ENCODE results near the gene NMNAT2. TPM values are rescaled to one million over a fixed set of nuclear protein-coding genes. Genes with fewer than 3 reads are reported as not detected.
"Not testable (repeated sequence)": the region's sequence is repeated elsewhere in the genome, so short reads cannot be mapped to it uniquely, and the experiment has no call there.

Gene NMNAT2
- total RNA-seq, 6 experiments from 2014 or later, result 20.2 to 31.4 (median 23.8) TPM

DNA sequence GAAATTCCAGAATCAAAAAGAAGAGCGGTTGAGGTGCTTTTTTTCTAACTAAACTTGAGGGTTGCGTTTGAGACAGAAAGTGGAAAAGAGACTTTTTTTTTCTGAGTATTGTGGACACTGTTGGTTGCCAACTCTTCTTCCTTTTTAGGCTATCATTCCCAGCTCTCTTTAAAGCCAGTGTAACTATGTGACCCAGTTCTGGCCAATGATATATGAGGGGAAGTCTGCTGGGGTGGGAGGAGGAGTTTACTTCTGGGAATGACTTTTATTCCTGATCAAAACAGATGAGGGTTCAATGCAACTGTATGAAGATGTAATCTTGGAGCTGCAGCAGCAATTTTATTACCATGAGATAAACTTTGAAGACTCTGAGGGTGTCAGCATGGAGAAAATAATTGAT is 17.3 kb upstream of the NMNAT2 start:
- no peak overlapping the region for H3K4me3 Mint-ChIP-seq
- no peak for DNase-seq
- H3K27me3 Mint-ChIP-seq (ENCODE audit: insufficient read depth), result peaks cover 11% of the 10 kb centered on the region
- TF ChIP-seq, protein P1, sequence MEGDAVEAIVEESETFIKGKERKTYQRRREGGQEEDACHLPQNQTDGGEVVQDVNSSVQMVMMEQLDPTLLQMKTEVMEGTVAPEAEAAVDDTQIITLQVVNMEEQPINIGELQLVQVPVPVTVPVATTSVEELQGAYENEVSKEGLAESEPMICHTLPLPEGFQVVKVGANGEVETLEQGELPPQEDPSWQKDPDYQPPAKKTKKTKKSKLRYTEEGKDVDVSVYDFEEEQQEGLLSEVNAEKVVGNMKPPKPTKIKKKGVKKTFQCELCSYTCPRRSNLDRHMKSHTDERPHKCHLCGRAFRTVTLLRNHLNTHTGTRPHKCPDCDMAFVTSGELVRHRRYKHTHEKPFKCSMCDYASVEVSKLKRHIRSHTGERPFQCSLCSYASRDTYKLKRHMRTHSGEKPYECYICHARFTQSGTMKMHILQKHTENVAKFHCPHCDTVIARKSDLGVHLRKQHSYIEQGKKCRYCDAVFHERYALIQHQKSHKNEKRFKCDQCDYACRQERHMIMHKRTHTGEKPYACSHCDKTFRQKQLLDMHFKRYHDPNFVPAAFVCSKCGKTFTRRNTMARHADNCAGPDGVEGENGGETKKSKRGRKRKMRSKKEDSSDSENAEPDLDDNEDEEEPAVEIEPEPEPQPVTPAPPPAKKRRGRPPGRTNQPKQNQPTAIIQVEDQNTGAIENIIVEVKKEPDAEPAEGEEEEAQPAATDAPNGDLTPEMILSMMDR (IDR thresholded peaks at IDR 0.05), result no peak
- no peaks in the 10 kb centered on the region for H3K36me3 Mint-ChIP-seq (ENCODE audit: low read depth)
- H3K9me3 Mint-ChIP-seq, result no peaks in the 10 kb centered on the region
- H3K4me1 Mint-ChIP-seq (ENCODE audit: low read depth), result peaks cover 10% of the 10 kb centered on the region
- H3K27ac Mint-ChIP-seq, result no peak overlapping the region

DNA sequence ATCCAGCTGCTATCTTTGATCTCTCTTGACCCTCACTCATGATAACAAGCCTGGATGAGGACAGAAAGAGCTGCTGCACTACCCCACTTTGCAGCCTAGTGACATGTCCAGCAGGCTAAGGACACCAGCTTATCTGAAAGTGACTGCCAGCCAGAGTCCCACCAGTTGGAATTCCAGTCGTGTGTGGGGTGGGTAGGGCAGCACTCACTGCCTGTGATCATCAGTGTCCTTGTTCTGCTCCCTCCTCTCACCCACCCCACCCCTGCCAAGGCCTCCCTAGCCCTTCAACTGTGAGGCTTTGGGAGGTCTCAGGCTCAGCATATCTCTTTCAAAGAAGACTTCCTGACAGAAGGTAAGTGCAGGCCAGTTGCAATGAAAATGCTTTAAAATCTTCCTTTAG is 15.5 kb upstream of the NMNAT2 start:
- H3K27me3 Mint-ChIP-seq (ENCODE audit: insufficient read depth), result peaks cover 16% of the 10 kb centered on the region
- no peak for DNase-seq
- no peak overlapping the region for H3K27ac Mint-ChIP-seq
- no peak overlapping the region for H3K4me3 Mint-ChIP-seq
- no peaks in the 10 kb centered on the region for H3K9me3 Mint-ChIP-seq
- H3K36me3 Mint-ChIP-seq (ENCODE audit: low read depth), result no peaks in the 10 kb centered on the region
- peaks cover 10% of the 10 kb centered on the region for H3K4me1 Mint-ChIP-seq (ENCODE audit: low read depth)
- TF ChIP-seq, protein P1 (IDR thresholded peaks at IDR 0.05), result no peak

DNA sequence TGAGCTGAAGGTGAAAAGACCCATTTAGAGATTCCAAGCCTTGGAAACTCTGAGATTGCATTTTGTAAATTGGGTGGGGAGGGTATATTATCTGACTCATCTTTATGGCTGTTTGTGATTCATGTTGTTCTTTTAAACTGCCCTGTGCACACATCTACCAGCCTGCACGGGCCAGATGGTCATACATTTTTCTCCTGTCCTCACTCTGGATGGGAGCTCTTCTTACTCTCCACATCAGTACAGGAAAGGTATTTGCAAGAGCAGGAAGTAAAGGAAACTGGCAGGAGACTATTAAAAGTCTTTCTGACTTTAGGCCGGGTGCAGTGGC is 14.3 kb upstream of the NMNAT2 start:
- Mint-ChIP-seq H3K27me3 (ENCODE audit: insufficient read depth) (peaks cover 16% of the 10 kb centered on the region), H3K27ac (no peak overlapping the region), H3K36me3 (ENCODE audit: low read depth) (no peaks in the 10 kb centered on the region), H3K4me3 (no peak overlapping the region), H3K9me3 (no peaks in the 10 kb centered on the region), H3K4me1 (ENCODE audit: low read depth) (peaks cover 10% of the 10 kb centered on the region)
- DNase-seq, result no peak
- TF ChIP-seq, protein P1 (IDR thresholded peaks at IDR 0.05), result no peak

DNA sequence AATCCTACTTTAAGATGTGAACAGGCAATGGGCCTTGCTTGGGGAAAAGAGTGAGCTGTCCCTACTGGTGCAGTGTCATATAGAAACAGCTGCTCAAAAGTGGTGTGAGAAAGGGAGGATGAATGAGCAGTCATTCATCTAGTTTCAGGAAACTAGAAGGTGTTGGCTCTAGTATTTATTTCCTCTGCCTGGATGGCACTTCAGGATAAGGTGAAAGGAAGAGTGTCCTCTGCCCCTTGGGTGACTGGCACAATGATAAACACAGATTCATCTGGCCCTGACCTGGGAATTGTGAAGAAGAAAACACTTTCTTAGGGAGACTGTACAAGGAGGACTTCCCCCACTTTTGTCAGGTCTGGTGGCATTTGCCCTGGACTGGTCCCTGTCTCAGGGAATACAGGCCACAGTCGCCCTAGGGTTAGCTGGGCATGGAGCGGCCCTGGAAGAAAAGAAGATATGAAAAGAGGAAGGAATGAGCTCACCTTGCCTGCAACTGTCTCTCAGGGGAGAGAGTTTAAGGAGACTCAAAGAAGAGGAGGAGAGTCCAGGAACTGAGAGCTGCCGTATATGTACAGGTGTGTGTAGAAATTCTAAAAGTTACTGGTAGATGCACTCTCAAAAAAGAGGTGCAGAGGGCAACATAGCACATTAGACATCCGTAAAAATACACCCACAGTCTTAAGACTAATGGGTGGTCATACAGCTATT is 13.8 kb upstream of the NMNAT2 start:
- no peak overlapping the region for H3K27ac Mint-ChIP-seq
- no peak for DNase-seq
- H3K36me3 Mint-ChIP-seq (ENCODE audit: low read depth), result no peaks in the 10 kb centered on the region
- peaks cover 16% of the 10 kb centered on the region for H3K27me3 Mint-ChIP-seq (ENCODE audit: insufficient read depth)
- H3K9me3 Mint-ChIP-seq, result no peaks in the 10 kb centered on the region
- TF ChIP-seq, protein P1 (IDR thresholded peaks at IDR 0.05), result no peak
- H3K4me1 Mint-ChIP-seq (ENCODE audit: low read depth), result peaks cover 10% of the 10 kb centered on the region
- H3K4me3 Mint-ChIP-seq, result no peak overlapping the region

DNA sequence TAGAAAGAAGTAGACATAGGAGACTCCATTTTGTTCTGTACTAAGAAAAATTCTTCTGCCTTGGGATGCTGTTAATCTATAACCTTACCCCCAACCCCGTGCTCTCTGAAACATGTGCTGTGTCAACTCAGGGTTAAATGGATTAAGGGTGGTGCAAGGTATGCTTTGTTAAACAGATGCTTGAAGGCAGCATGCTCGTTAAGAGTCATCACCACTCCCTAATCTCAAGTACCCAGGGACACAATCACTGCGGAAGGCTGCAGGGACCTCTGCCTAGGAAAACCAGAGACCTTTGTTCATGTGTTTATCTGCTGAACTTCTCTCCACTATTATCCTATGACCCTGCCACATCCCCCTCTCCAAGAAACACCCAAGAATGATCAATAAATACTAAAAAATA is 9.4 kb upstream of the NMNAT2 start:
- not testable (repeated sequence) for H3K4me3 Mint-ChIP-seq; H3K36me3 Mint-ChIP-seq (ENCODE audit: low read depth); H3K4me1 Mint-ChIP-seq (ENCODE audit: low read depth); H3K27ac Mint-ChIP-seq; H3K9me3 Mint-ChIP-seq; DNase-seq
- peaks cover 21% of the 10 kb centered on the region for H3K27me3 Mint-ChIP-seq (ENCODE audit: insufficient read depth)

DNA sequence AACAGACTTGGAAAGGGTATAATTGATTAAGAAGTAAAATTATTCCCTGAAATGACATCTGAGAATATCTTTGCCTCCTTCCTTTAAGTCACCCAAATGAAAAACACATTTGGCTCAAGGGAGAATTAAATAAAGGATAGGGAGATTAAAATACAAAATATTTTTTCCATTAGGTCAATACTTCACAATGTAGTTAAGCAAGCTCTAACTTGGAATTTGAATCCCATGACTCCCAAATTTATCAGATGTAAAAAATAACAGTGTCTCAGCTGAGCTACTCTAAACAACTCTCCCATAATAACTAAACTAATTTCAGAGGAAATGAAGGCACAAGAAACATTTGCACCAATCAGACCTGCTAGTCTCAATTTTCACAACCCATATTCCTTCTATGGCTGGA is 6.5 kb upstream of the NMNAT2 start:
- Mint-ChIP-seq H3K27me3 (ENCODE audit: insufficient read depth) (peaks cover 26% of the 10 kb centered on the region), H3K27ac (no peak overlapping the region), H3K4me3 (no peak overlapping the region), H3K4me1 (ENCODE audit: low read depth) (no peaks in the 10 kb centered on the region), H3K36me3 (ENCODE audit: low read depth) (no peaks in the 10 kb centered on the region; the same call in 1 of the 2 replicates), H3K9me3 (no peaks in the 10 kb centered on the region)
- no peak for DNase-seq
- TF ChIP-seq, protein P1 (IDR thresholded peaks at IDR 0.05), result no peak
